ENCODE measurements around the gene SPRR3.
"Not testable (repeated sequence)": the region's sequence is repeated elsewhere in the genome, so short reads cannot be mapped to it uniquely, and the experiment has no call there.

Gene SPRR3

GRCh38 chr1:152983743-152984142 lies 17.8 kb upstream of the SPRR3 start, which contains the start of gene SPRR1A:
Gene SPRR1A (plus strand): TSS chr1:152984081. CDS start chr1:152985231, 1,150 bp downstream.
- no peak for DNase-seq (ENCODE audit: low spot score)

- no peak for DNase-seq (ENCODE audit: low spot score)
These were observed 15.0 kb upstream of the SPRR3 start for GRCh38 chr1:152986578-152986977.

GRCh38 chr1:152993186-152993585 lies 8.4 kb upstream of the SPRR3 start:
- no peak for DNase-seq (ENCODE audit: low spot score)

GRCh38 chr1:152995842-152996241 lies 5.7 kb upstream of the SPRR3 start:
- DNase-seq (ENCODE audit: low spot score), result no peak

DNA sequence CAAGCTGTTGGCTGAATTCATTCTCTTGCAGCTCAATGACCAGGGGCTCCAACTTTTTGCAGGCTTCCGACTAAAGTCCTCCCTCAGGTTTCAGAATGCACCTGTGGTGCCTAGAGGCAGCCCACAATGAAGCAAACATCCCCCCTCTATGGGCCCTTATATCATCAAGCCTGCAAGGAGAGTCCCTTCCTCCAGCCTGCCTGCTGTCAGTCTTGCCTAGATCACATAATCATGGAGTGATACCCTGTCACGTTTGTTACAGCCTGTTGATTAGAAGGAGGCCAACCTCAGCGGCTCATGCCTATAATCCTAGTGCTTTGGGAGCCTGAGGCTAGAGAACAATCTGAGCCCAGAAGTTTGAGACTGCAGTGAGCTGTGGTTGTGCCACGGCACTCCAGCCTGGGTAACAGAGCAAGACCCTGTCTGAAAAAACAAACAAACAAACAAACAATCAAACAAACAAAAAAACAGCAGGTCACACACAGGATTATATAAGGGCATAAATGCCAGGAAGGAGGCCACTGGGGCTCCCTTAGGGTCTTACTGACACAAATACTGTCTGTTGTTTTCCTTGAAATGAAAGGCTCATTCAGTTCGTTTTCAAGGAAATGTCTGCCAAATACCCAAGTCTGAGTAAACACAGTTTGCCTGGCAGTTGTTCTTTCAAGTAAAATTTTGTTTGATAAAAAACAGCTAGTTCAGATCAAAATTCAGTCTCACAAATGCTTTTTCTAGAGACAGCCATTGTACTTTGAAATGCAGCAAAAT lies 4.7 kb upstream of the SPRR3 start:
- no peak for DNase-seq (ENCODE audit: low spot score)

DNA sequence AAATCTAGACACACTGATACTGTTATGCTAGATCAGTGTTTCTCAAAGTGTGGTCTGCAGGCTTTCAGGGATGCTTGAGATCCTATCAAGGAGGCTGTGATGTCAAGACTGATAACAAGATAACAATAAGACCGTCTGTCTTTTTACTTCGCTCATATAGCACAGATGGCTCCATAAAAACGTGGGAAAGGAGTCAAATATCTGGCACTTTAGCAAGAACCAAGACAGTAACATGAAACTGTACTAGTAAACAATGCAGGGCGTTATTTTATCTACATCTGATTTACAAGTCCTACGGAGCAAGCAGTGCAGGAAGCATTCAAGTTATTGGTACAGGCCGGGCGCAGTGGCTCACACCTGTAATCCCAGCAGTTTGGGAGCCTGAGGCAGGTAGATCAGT lies 3.6 kb upstream of the SPRR3 start:
- no peak for DNase-seq (ENCODE audit: low spot score)

DNA sequence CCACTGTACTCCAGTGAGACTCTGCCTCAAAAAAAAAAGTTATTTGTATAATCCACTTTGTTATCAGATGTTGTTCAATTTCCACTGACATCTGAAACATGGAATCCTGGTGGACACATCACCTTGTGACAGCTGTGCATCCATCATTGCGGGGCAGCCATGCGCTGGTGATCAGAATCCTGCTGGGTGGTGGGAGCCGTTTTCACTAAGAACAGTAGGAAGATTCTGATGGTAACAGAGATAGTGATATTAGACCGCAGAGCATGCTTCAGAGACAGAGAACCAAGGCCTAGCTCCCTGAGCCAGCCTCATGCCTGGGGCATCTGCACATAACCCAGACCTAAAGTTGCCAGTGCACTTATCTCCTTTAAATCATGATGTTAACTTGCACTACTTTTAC lies 3.1 kb upstream of the SPRR3 start:
- DNase-seq (ENCODE audit: low spot score), result no peak

DNA sequence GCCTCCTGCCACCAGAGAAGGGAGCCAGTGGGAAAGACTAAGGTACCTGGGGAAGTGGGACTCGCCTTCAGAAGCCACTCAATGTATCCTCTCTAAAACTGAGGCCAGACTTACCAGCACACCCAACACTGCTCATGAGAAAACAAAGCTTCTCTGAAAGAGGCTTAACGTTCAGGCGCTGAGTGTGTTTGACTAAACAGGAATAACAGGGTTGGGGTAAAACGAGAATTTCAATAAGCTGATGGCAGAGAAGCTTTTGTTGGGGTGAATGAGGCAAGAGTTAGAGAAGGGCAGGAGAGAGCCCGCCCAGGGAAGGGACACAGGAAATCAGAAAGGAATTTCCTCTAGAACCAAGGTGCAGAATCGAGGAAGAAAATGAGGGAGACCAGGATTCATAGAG lies 1.7 kb upstream of the SPRR3 start:
- no peak for DNase-seq (ENCODE audit: low spot score)

DNA sequence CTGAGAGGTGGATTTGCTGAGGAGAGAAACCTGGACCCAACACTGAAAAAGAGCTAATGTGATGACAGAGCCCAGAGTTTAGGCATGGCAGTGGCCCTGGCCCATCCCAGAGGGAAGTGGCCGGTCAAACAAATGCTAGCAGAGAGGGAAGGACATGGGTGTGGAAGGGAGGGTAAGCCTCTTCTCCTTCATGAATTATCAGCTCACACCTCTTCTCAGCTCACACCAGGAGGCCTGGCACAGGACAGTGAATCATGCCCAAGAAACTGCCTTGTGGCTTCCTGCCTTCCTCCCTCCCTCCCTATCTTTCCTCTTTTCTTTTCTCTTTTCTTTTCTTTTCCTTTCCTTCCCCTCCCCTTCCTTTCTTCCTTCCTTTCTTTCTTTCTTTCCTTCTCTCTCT lies 1.3 kb upstream of the SPRR3 start:
- no peak for DNase-seq (ENCODE audit: low spot score)

GRCh38 chr1:153011235-153011758 lies 9.7 kb downstream of the SPRR3 start:
- not testable (repeated sequence) for DNase-seq (ENCODE audit: low spot score)

- not testable (repeated sequence) for DNase-seq (ENCODE audit: low spot score)
These were observed 20.3 kb downstream of the SPRR3 start for GRCh38 chr1:153021829-153022228.

DNA sequence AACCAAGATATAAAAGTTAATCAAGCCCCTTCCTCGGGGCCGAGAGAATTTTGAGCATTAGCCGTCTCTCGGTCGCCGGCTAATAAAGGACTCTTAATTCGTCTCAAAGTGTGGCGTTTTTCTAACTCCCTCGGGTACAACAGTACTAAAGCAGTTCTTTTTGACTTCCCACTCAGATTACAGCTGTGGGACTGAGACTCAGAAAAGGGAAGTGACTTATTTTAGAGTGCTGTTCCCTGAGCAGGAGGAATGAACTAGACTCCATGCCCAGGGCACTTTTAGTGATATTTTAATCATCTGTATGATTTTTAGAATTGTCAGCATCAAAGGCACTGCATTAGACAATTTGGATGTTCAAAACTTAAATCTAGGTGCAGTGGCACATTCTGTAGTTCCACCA lies 20.8 kb downstream of the SPRR3 start:
- DNase-seq (ENCODE audit: low spot score), result not testable (repeated sequence)

DNA sequence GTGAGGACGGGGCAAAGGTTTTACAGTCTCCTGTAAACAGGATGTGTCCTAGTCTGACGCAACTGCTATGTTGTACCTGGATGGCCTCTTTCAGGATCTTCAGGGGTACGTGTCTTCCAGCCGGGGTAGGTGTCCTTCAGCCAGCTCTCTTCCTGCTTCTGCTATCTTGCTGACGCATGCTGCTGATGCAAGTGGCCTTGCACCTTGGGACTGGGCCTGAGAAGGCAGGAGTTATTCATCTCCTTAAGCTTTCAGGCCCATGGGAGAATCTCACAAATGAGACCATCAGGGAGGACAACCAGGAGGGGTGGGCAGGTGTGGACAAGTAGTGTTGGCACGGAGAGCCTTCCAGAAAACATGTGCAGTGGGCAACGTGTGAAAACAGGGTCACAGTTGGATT lies 21.6 kb downstream of the SPRR3 start:
- DNase-seq (ENCODE audit: low spot score), result no peak

DNA sequence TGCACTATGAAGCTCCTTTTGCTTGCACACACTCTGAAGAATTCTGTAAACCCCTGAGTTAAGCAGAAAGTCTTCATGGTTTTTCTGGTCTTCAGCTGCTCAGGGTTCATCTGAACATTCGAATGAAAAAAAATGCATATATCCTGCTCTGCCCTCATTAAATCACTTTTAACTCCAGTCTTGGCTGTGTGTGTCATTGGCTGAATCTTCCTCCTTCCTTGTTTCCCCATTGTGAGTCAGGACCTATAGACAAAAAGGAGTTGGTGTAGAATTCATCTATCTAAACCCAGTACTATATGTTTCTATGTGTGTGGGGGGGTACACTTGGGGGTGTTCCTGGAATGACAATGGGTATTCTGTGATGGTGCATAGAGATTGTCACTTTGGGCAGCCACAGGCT lies 22.9 kb downstream of the SPRR3 start:
- no peak for DNase-seq (ENCODE audit: low spot score)

DNA sequence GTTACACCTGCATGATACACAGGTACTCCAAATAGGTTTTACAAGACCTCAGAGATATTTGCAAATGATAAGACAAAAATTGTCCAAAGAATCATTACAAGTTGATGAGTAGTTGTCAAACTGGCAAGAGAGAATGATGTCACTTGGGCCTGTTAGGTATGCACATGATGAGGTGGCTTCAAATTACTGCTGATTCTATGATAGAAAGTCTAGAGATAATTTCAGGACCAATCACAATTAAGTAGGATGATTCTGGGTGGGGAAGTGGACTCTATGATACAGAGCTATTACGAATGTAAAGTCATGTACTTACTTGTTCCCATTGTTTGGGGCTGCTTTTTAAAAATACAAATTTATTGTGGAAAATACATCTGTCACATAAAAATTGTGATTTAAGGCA lies 24.2 kb downstream of the SPRR3 start:
- no peak for DNase-seq (ENCODE audit: low spot score)

- no peak for DNase-seq (ENCODE audit: low spot score)
These were observed 27.2 kb downstream of the SPRR3 start for GRCh38 chr1:153028766-153029165.

DNA sequence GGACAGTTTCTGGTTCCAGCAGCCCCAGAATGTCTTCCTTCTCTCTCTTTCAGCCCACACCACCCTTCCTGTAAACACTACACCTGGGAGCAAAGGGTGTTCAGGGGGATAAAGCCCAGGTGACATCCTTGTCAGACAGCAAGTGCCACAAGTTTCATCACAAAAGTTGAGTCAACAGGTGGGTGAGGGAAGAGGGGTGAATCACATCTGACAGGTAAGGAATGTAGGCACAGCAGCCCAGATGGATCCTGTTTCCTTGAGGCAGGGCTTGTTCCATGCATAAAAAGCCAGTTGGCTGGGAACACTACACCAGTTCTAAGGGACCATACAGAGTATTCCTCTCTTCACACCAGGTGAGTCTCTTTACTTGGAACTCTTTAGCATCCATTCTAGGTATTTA lies 29.3 kb downstream of the SPRR3 start, which contains the start of gene SPRR1B:
Gene SPRR1B, plus strand, starts transcription at position 309 of the 400 bp plus-strand sequence. CDS start 1,143 bp downstream, outside the sequence.
- DNase-seq (ENCODE audit: low spot score), result no peak

DNA sequence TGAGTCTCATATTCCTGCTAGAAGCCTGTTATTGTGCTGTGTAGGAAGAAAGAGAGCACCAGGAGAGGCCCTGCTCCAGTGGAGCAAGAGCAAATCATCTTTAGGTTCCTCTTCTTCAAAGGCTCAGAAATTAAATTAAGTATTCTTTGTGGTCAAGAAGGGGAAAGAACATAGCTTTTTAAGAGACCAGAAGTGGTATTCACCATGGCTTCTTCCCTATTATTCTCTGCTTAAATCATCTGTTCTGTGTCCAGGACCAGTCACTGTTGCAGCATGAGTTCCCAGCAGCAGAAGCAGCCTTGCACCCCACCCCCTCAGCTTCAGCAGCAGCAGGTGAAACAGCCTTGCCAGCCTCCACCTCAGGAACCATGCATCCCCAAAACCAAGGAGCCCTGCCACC lies 30.5 kb downstream of the SPRR3 start:
- no peak for DNase-seq (ENCODE audit: low spot score)

- peak; percentile 20 for DNase-seq (ENCODE audit: low spot score)
These were observed 31.2 kb downstream of the SPRR3 start for GRCh38 chr1:153032677-153033308.

- DNase-seq (ENCODE audit: low spot score), result no peak
These were observed 33.7 kb downstream of the SPRR3 start for GRCh38 chr1:153035211-153035610.

DNA sequence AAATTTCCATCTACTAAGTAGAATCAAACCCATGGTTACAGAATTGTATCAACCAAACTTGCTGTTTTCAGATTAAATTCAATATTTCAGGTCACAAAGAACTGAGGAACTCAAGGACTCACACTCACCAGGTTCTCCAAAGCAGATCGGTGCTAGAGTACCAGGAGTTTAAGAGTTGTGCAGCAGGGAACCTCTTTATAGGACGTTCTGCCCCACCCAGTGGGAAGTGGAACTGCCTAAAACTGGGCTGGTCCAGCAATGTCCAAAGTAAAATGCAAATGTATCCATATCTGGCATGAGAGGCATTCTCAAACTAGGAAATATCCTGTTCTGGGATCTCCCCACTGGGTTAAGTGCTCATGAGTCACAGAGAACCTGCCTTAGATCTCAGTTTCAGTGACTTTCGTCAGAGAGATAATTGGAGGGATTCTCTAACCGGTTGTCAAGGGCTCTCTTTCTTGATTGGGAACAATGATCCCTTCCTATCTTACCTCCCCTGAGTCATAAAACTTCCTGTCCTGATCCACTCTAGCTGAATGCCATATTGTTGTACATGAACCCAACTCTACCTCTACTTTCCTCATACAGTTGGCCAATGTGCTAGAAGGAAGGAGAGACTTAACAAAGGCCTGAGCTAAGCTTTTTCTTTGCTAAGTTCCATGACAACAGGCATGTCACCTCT lies 39.5 kb downstream of the SPRR3 start, which contains the start of gene SPRR2D:
Gene SPRR2D, minus strand, starts transcription at position 171 of the 682 bp plus-strand sequence. CDS start 774 bp downstream, outside the sequence.
- DNase-seq (ENCODE audit: low spot score), result no peak

DNA sequence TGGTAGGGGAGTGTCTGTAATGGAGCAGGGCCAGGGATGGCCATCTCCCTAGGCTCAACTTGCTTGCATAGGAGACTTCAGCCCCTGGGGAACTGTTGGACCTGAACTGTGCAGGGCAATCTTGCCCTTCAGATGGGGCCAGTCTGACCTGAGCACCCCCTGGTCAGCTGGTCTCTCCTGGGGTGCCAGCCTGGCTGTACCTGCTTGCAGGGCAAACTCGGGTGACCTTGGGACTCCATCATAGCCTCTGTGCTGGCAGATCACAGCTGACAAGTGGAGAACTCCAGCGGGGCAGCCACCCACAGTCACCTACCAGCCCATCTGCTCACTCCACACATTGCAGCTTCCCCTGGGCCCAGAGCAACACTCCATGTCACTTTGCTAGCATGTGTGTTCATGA lies 47.7 kb downstream of the SPRR3 start:
- no peak for DNase-seq (ENCODE audit: low spot score)

Data from iPS-NIHi11 (cell line).